Breast epithelium (tissue), 3 donors: Measurements from ENCODE around the gene MRPL42.

Source experiments
- POLR2A ChIP-seq: fragments of 450-650 bp; IDR thresholded peaks from one replicate; pipeline ENCODE4 v1.6.1; 2016; ENCODE audit warnings: antibody characterized with exemption, mild to moderate bottlenecking, moderate library complexity
- POLR2AphosphoS5 ChIP-seq, 3 donors: sonication (generic); formaldehyde crosslinking; IDR thresholded peaks; one replicate each; pipeline ENCODE4 v1.6.1; 2017; ENCODE audit warnings: antibody characterized with exemption in 3 of 3
- TF ChIP-seq, protein P1 (sequence below), 3 donors: fragments of 450-650 bp; IDR thresholded peaks; one replicate each; pipeline ENCODE4 v1.5.1; 2016 to 2017; ENCODE audit warnings: antibody characterized with exemption in 3 of 3, mild to moderate bottlenecking in 3 of 3, moderate library complexity in 3 of 3

- TF ChIP-seq, protein P1, sequence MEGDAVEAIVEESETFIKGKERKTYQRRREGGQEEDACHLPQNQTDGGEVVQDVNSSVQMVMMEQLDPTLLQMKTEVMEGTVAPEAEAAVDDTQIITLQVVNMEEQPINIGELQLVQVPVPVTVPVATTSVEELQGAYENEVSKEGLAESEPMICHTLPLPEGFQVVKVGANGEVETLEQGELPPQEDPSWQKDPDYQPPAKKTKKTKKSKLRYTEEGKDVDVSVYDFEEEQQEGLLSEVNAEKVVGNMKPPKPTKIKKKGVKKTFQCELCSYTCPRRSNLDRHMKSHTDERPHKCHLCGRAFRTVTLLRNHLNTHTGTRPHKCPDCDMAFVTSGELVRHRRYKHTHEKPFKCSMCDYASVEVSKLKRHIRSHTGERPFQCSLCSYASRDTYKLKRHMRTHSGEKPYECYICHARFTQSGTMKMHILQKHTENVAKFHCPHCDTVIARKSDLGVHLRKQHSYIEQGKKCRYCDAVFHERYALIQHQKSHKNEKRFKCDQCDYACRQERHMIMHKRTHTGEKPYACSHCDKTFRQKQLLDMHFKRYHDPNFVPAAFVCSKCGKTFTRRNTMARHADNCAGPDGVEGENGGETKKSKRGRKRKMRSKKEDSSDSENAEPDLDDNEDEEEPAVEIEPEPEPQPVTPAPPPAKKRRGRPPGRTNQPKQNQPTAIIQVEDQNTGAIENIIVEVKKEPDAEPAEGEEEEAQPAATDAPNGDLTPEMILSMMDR (IDR thresholded peaks at IDR 0.05) = peak; percentile 27 to 82 (median 81)
- TF ChIP-seq POLR2A = no peak
- TF ChIP-seq POLR2AphosphoS5 (IDR thresholded peaks at IDR 0.05) = no peak
Observed at GRCh38 chr12:93502802-93503623, 35.7 kb downstream of the MRPL42 start.
